ENCODE results near the gene RSPH6A.

DNA sequence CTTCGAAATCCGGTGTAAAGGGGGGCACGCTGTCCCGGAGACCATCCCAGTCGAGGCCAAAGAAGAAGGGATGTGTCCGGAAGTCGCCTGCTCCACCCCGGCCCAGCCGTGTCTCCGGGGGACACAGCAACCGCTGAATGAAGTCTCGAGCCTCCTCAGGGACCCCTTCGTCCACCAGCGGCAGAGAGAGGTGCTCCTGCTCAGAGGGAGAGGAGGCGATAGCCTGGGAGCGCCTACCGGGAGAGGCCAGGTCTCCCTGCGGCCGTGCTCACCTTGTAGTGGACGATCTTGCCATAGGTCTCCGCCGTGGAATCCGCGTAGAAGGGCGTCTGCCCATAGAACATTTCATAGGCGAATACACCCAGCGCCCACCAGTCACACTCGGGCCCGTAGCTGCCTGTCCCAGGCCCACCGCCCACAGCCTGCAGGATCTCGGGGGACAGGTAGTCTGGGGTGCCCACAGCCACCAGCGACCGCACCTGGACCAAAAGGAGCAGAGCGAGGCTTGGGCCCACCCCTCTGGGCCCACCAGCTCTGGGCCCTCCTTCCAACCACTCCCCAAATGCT lies 37.6 kb downstream of the RSPH6A start:
- TF ChIP-seq CTCF (optimal IDR thresholded peaks at IDR 0.05 in 1 of 3, IDR thresholded peaks at IDR 0.05 in 1 of 3, conservative IDR thresholded peaks at IDR 0.05 in 1 of 3; ENCODE audit: extremely low read depth in 1 of 3, insufficient read depth in 2 of 3, low read length in 3 of 3) (no peak), EZH2 (IDR thresholded peaks at IDR 0.05; ENCODE audit: low read length) (no peak)

Data from keratinocyte (primary cell).